ENCODE results near the gene TGIF1.

The TGIF1 gene

GRCh38 chr18:3440341-3440740 lies 9.6 kb upstream of the TGIF1 start:
- DNase-seq: no peak

- no peak for DNase-seq
Observed at GRCh38 chr18:3441290-3441689, 8.7 kb upstream of the TGIF1 start.

- no peak for DNase-seq
Observed at GRCh38 chr18:3442919-3443318, 7.1 kb upstream of the TGIF1 start.

- no peak for DNase-seq
Observed at GRCh38 chr18:3444296-3444695, 5.7 kb upstream of the TGIF1 start.

GRCh38 chr18:3444954-3445353 lies 5.0 kb upstream of the TGIF1 start:
- no peak for DNase-seq

- DNase-seq: no peak
Observed at GRCh38 chr18:3447068-3447894, 2.7 kb upstream of the TGIF1 start.

GRCh38 chr18:3447895-3448837 lies 1.8 kb upstream of the TGIF1 start:
- peak; percentile 50 for DNase-seq

- DNase-seq: no peak
Observed at GRCh38 chr18:3448838-3449511, 997 bp upstream of the TGIF1 start.

- DNase-seq: no peak
Observed at GRCh38 chr18:3449512-3450011, 410 bp upstream of the TGIF1 start.

GRCh38 chr18:3450799-3451182 lies 819 bp downstream of the TGIF1 start:
- no peak for DNase-seq

GRCh38 chr18:3451183-3451988 lies 1.4 kb downstream of the TGIF1 start:
- DNase-seq: no peak

- DNase-seq: no peak
Observed at GRCh38 chr18:3451989-3452749, 2.2 kb downstream of the TGIF1 start.

- DNase-seq: no peak
Observed at GRCh38 chr18:3452750-3453539, 3.0 kb downstream of the TGIF1 start.

GRCh38 chr18:3453540-3454364 lies 3.8 kb downstream of the TGIF1 start:
- no peak for DNase-seq

- DNase-seq: no peak
Observed at GRCh38 chr18:3454365-3455089, 4.6 kb downstream of the TGIF1 start.

- DNase-seq: no peak
Observed at GRCh38 chr18:3455090-3455635, 5.2 kb downstream of the TGIF1 start.

GRCh38 chr18:3455907-3456685 lies 6.1 kb downstream of the TGIF1 start:
- no peak for DNase-seq

- no peak for DNase-seq
Observed at GRCh38 chr18:3456686-3457069, 6.7 kb downstream of the TGIF1 start.

Data from NCI-H1417 treated with DMSO at 0.1 percent for 48 hours (cell line).